T47D (cell line): ENCODE data around the gene BEGAIN.

ENCODE experiments used
- DNase-seq, 2 experiments: peaks; one replicate each; pipeline versions ENCODE4 v3.0.0 to v3.0.0-alpha.2; 2011 to 2012; ENCODE audit warnings: low read depth in 1 of 2, low spot score in 1 of 2
- JUND ChIP-seq: IDR thresholded peaks from 2 replicates; pipeline ENCODE4 v1.6.1; 2012; ENCODE audit warnings: low read depth
- in situ Hi-C: cut with HindIII; loops from 2 replicates; pipeline ENCODE4 v1.10.0; 2016; ENCODE audit warnings: low sequenced_read_pairs, low pct_unique_long_range_greater_than_20kb

BEGAIN gene

DNA sequence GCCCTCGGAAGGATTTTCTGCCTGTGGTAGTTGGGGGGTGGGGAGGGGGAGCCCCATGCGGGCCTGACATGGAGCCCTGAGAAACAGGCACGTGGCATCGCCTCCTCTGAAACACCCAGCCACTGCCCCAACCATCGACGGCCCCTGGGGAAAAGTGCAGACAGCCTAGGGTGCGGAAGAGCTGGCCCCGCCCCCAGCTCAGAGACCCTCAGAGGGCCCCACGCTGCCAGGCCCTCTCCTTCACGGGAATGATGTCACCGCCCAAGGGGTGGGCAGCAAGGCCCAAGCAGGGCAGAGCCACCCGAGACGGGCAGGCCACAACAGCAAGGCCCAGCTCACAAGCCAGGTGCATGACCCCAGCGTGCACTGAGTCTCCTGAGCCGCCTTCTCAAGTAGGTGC, 26.2 kb downstream of the BEGAIN start:
- no peak for DNase-seq
- TF ChIP-seq JUND: no peak
- in situ Hi-C loops: no loop called here

DNA sequence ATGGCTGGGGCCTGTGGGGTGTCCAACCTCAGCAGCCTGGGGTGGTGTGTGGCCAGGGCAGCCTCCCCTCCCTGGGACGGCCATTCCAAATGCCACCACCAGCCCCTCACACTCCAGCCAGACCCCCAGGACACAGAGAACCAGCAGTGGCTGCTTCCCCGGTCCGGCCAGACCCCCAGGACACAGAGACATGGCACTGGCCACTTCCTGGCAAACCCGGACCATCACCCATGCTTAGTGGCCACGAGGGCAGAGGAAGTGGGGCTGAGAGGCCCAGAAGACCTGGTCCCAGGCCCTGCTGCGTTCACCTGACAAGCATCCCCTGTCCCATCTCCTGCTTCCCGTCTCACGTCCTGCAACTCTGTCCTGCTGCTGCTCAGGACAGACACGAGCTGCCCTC, 26.7 kb downstream of the BEGAIN start:
- DNase-seq: no peak
- no peak for TF ChIP-seq JUND
- in situ Hi-C loops: no loop called here

DNA sequence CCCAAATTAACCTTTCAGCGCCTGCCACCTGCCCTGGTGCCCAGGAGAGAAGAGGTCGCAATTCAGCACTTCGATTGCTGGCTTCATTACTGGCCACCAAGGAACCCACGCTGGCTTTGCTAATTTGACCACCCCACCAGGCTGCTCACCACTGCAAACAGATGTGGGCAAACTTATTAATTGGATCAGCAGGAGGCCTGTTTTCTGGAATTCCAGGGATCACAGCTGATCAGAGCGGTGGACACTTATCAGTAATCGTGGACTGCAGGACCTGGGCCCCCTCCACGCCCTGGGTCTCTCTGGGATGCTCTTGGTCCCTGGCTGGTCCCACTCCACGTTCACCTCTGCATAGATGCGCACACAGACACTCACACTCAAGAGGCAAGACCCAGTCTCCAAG, 27.8 kb downstream of the BEGAIN start:
- in situ Hi-C loops: no loop called here
- TF ChIP-seq JUND: no peak
- DNase-seq: no peak

DNA sequence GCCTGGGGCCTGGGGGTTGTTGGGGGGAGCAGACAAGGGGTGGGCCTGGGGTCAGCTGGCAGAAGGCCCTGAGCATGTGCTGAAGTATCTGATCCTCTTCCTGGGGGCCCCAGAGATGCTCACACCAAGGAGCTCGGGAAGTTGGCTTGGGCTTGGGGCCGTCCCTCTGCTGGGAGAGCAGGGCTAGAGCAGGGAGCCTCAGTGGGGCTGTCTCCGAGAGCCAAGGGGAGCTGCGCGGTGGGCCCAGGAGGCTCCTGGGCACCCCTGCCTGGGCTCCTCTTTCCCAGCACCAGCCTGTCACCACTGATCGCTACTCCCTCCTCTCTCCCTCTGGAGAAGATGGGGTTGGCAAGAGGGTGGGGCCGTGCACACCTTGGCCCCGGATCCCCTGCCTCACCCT, 28.3 kb downstream of the BEGAIN start:
- TF ChIP-seq JUND: no peak
- in situ Hi-C loops: no loop called here
- DNase-seq: no peak

DNA sequence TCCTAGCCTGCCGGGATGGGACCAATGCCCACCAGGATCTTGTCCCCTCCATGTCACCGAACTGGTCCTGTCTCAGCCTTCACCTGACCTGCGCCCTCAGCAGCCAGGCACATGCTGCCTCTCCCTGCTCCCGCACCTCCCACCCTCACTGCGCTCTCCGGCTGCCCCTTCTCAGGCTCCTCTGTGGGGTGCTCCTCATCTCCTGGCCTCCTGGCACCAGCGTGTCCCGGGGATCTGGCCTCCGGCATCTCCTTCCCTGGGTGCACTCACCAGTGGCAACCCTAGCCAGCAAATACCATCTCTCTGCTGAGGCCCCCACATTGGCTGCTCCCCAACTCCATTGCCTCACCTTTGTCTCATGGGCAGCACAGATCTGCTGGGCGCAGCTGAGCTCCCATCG, 29.0 kb downstream of the BEGAIN start:
- in situ Hi-C loops: no loop called here
- no peak for TF ChIP-seq JUND

DNA sequence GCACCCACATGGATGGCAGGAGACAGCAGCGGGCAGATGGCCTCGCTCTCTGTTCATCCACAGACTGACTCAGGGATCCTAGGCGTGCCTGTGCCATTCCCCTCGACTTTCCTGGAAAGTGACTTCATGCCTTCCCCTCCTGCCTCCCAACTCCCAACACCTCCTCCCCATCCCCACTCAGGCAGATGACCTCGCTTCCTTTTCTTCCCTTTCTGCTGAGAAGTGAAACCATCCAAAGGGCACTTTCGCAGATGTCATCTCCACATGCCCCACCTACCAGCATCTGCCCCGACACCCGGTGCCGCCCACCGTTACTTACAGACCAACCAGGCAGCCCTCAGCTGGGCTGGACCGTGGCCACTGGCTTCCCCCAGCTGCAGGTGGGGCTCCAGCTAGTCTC, 29.6 kb downstream of the BEGAIN start:
- DNase-seq: no peak
- TF ChIP-seq JUND: no peak
- in situ Hi-C loops: no loop called here

More for the DNA sequence above, 29.0 kb downstream of the BEGAIN start:
- no peak for DNase-seq

DNA sequence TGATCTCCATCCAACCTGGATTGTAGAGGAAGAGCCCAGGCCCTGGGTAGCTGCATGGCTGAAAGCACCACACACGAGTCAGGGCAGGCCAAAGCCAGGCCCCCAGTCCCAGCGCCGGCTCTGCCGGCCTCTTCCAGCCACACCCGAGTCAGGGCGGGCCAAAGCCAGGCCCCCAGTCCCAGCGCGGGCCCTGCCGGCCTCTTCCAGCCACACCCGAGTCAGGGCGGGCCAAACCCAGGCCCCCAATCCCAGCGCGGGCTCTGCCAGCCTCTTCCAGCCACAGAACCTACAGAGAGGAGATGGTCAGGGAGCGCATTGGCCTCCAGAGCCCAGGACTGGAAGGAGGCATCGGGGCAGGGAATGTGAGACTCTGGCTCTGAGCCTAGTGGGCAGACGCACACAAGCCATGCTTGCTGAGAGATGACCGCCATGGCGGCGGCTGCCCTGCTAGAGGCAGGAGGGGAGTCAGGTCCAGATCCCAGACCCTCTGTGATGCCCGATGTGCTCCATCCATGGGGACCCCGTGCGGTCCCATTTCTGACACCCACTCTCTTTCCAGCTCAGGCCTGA, 30.2 kb downstream of the BEGAIN start:
- in situ Hi-C loops: no loop called here
- DNase-seq: no peak
- no peak for TF ChIP-seq JUND

DNA sequence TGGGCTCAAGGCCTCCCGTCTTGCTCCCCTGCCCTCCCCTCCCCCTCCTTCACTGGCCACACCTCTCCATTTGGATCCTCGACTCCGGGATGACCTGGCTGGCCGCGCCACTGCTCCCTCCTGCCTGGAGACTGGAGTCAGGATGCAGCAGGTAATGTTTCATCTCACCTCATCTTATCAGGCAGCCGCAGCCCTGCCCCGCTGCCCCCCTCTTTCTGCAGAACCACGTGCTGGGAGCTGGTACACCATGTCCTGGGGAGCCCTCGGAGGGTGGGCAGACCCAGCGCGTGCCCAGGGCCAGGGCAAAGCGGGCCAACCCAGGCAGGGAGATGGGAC, 31.1 kb downstream of the BEGAIN start:
- TF ChIP-seq JUND: no peak
- in situ Hi-C loops: no loop called here
- DNase-seq: no peak

DNA sequence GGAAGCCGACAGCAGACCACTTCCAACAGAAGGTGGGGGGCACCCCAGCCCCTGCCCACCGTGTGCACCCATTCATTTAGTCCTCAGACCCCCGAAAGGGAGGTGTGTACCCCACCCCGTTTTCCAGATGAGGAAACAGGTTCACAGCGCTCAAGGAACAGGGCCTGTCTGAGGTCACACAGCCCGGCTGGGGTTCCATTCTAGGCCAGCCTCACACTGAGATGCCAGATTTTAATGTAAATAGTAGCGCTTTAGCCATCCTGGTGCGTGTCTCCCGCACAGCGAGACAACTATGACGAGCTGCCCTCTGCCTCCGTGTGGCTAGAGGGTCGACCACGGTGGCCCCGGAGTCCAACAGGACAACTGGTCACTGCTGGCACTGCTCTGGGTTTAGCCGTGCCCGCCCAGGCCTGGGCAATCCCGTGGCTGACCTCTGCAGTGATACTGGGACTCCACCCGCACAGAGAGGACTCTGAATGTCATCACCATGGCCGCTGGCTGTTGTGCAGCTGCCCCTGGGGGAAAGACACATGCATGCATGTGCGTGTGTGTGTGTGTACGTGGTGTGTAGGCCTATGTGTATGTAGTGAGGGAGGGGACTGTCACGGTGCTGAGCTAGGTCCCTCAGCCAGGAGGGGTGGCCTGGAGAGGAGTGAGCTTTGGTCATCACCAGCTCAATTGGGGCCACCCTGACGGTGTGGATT, 31.6 kb downstream of the BEGAIN start:
- DNase-seq: no peak
- in situ Hi-C loops: no loop called here
- TF ChIP-seq JUND: no peak

DNA sequence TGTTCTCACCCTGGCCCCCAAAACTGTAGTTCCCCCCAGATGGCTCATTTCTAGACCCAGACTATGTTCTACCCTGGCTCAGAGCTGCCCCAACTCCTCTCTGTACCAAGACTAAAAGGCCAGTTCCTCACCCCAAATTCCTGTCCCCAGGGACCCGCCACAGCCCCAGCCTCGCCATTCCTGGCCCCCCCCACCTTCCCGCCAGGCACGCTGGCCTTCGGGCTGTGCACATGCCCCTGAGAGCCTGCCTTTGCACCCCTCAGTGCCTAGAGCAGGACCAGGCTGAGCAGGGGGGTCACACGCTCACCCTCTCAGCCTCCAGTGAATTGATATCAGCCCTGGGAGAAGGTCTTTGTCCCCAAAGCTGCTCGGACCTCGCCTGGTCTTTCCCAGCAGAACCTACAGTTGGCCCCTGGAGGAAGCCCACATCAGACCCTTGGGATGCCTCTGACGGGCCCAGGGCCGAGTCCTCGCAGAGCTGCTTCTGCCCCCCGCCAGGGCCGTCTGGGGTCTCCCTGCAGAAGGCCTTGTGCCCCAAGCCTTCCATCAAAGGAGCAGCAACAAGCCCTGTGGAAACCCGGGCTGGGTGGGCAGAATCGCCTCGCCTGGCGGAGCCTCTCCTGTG, 32.4 kb downstream of the BEGAIN start:
- no peak for TF ChIP-seq JUND
- in situ Hi-C loops: no loop called here

DNA sequence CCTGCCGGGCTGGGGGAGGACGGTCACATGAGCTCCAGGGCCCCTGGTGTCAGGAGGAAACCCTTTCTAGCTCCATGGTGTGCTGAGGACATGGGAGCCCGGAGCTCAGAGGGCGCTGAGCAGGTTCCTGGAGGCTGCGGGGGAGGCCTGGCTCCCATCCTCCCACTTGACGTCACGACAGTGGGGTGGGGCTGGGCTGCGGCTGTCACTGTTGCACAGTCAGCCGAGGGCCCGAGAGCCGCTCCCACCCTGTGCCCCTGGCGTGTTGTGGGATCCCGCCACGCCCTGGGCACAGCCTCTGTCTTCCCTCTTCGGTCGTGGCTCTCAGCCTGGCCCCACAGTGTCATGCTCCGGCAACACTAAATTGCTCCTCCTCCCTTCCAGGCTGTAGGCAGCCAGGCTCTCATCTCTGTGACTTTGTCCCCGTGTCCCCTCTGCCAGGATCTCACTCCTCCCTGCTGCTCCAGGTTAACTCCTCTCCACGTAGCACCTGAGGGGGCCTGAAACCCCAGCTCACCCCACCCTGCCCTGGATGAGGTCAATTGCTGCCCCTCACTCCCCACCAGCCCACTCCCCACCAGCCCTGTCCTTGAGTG, 33.0 kb downstream of the BEGAIN start:
- TF ChIP-seq JUND: no peak
- in situ Hi-C loops: no loop called here
- DNase-seq: no peak

More for the DNA sequence above, 32.4 kb downstream of the BEGAIN start:
- no peak for DNase-seq

DNA sequence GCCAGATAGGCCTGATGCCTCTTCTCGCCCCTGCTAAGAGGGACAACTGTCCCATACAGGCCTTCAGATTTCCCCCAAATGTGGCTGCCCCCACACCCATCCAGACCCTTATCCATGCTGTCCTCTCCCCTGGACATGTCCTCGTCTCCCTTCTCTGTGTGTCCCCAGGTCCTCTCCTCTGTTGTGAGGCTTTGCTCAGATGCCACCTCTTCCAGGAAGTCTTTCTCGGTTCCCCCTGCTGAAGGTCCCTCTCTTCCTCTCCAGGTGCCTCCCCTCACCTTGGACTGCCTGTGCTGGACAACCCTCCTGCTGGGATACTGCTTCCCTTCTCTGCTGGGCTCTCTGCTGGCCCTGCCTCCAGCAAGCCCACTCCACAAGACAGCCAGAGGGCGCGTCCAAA, 33.7 kb downstream of the BEGAIN start:
- in situ Hi-C loops: no loop called here
- no peak for TF ChIP-seq JUND
- DNase-seq: no peak

DNA sequence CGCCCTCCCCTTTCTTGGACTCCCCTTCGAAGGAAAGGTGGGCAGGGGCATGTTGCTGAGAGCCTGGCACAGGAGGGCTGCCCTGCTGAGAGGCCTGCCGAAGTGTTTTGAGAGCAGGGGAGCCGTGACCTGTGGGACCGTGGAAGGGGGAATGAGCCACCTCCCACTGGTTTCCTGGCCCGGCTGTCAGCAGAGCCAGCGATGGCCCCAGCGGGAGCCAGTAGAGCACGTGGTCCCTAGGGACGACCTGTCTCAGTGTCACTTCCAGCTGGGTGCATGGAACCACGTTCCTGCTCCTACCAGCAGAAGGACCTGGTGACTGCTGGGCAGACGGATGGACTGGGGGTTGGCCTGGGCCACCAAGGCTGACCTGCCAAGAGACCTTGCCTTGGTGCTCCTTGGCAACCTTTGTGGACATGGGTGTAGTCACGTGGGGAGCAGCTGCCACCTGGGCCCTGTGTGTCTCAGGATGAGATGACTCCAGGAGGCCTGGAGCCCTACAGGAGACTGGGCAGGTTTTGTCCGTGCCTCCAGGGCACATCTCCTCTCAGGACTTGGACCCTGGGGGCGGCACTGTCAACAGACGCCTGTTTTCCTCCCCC, 34.6 kb downstream of the BEGAIN start:
- in situ Hi-C loops: no loop called here
- no peak for TF ChIP-seq JUND
- DNase-seq: no peak

DNA sequence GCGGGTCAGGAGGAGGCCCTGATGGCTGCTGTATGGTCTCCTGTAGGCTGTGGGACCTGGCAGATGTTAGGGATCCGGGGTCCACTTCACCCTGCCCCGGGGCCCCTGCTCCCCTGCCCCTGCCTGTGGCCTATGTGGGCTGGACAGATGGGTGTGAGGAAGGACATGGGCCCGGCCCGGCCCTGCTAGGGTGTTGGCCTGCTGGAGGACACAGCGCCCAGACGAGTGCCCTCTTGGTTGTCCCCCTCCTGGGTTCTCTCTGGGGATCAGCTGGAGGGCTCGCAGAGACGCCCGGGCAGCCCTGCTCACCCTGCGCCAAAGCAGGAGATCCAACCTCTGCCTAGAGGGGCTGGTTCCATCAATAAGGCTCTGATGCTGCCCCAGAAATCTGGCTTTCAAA, 36.2 kb downstream of the BEGAIN start:
- no peak for TF ChIP-seq JUND
- in situ Hi-C loops: no loop called here

More for the DNA sequence above, 36.2 kb downstream of the BEGAIN start:
- no peak for DNase-seq
